CD4-positive, alpha-beta memory T cell (primary cell): ENCODE measurements around the gene HYAL1. TPM values are rescaled to one million over a fixed set of nuclear protein-coding genes. Genes with fewer than 3 reads are reported as not detected.
"Not testable (repeated sequence)": the region's sequence is repeated elsewhere in the genome, so short reads cannot be mapped to it uniquely, and the experiment has no call there.

Experiments
- CTCF ChIA-PET: fragments of 350-600 bp; sonication (Branson Sonifier 250); formaldehyde crosslinking; loops from one replicate; lab custom pipeline; 2021; ENCODE audit warnings: inconsistent platforms; ENCODE audit not compliant: partially characterized antibody; lab: Charles Lee
- POLR2A ChIA-PET: fragments of 350-600 bp; sonication (Branson Sonifier 250); formaldehyde crosslinking; loops from one replicate; lab custom pipeline; 2021; ENCODE audit not compliant: partially characterized antibody; lab: Charles Lee
- DNase-seq, 5 donors: peaks; one replicate each; pipeline versions ENCODE4 v3.0.0 to v3.0.0-alpha.2; 2020 to 2022; ENCODE audit warnings: mixed read lengths in 1 of 5
- H3K27ac ChIP-seq: one replicate; pipeline ENCODE4 v1.7.0; 2013; ENCODE audit warnings: low read depth, low read length
- H3K27me3 ChIP-seq: 2 replicates; pipeline ENCODE4 v1.7.0; 2013; ENCODE audit warnings: mild to moderate bottlenecking, low read length, moderate library complexity; ENCODE audit not compliant: insufficient read depth
- H3K36me3 ChIP-seq: 2 replicates; pipeline ENCODE4 v1.7.0; 2013; ENCODE audit warnings: mild to moderate bottlenecking, low read length, moderate library complexity; ENCODE audit not compliant: insufficient read depth
- H3K4me1 ChIP-seq: 2 replicates; pipeline ENCODE4 v1.7.0; 2013; ENCODE audit warnings: mild to moderate bottlenecking, low read length, moderate library complexity; ENCODE audit not compliant: insufficient read depth
- H3K4me3 ChIP-seq, 2 donors: one replicate each; pipeline ENCODE4 v1.7.0; 2013; ENCODE audit warnings: low read length in 2 of 2, mild to moderate bottlenecking in 1 of 2
- H3K9me3 ChIP-seq, 2 donors: one replicate each; pipeline ENCODE4 v1.7.0; 2013; ENCODE audit warnings: low read length in 2 of 2, control low read depth in 1 of 2; ENCODE audit not compliant: control insufficient read depth in 1 of 2
- H3K27ac Mint-ChIP-seq, 7 donors: one replicate each; pipeline ENCODE4 v1.8.0; 2020 to 2021; ENCODE audit warnings: mixed read lengths in 7 of 7, mild to moderate bottlenecking in 6 of 7, inconsistent platforms in 3 of 7, moderate library complexity in 3 of 7
- H3K27me3 Mint-ChIP-seq, 2 donors: one replicate each; pipeline ENCODE4 v1.8.0; 2020 to 2021; ENCODE audit warnings: mixed read lengths in 2 of 2
- H3K36me3 Mint-ChIP-seq, 2 donors: one replicate each; pipeline ENCODE4 v1.8.0; 2020 to 2021; ENCODE audit warnings: mixed read lengths in 2 of 2, inconsistent platforms in 1 of 2, mild to moderate bottlenecking in 1 of 2
- H3K4me1 Mint-ChIP-seq, 4 donors: one replicate each; pipeline ENCODE4 v1.8.0; 2020 to 2021; ENCODE audit warnings: mixed read lengths in 4 of 4, mild to moderate bottlenecking in 1 of 4
- H3K4me3 Mint-ChIP-seq, 8 donors: one replicate each; pipeline ENCODE4 v1.8.0; 2020 to 2021; ENCODE audit warnings: mixed read lengths in 8 of 8, mild to moderate bottlenecking in 7 of 8, moderate library complexity in 6 of 8, inconsistent platforms in 3 of 8
- H3K9me3 Mint-ChIP-seq, 8 donors: one replicate each; pipeline ENCODE4 v1.8.0; 2020 to 2021; ENCODE audit warnings: mixed read lengths in 8 of 8, mild to moderate bottlenecking in 5 of 8, inconsistent platforms in 3 of 8, moderate library complexity in 1 of 8
- intact Hi-C: fragments of 100-400 bp; cut with micrococcal nuclease; formaldehyde crosslinking; loops from one replicate; pipeline ENCODE4 v1.15.1; 2023
- polyA plus RNA-seq, 2 donors: library from polyadenylated mRNA; unstranded; fragments of 300-500 nt; fragmentation: Illumina TruSeq; gene quantifications; one replicate each; pipeline ENCODE4 v1.2.3, GENCODE V29; 2021
- total RNA-seq, 2 experiments: library from RNA; stranded (reverse); gene quantifications; one replicate each; pipeline ENCODE4 v1.2.3, GENCODE V29; 2021

The HYAL1 gene
- total and polyA plus RNA-seq, 4 experiments from 2014 or later, result 0.09 to 0.50 (median 0.29) TPM

- ChIA-PET POLR2A (interaction anchor here (1.2 to 14.4 kb wide), 6 partner anchors 11 to 47 kb away, joined by 4 to 144 read pairs (median 18); partner anchors contain the start of genes CYB561D2, HYAL3, IFRD2 and NAA80), CTCF (interaction anchor here (0.6 to 2.4 kb wide), 6 partner anchors 11 to 900 kb away, joined by 3 to 5 read pairs (median 4); no protein-coding TSS in a partner anchor)
- no peak overlapping the region for H3K4me3 ChIP-seq
- H3K27ac Mint-ChIP-seq, result peak overlapping the region in 2 of 7 donors; percentile 64 to 70
- H3K36me3 Mint-ChIP-seq, result peaks cover 0 to 2% of the 10 kb centered on the region in 2 donors
- H3K4me3 Mint-ChIP-seq, result peak overlapping the region in 1 of 8 donors; percentile 54
- peak in 1 of 5 donors; percentile 29 for DNase-seq
- H3K36me3 ChIP-seq, result no peaks in the 10 kb centered on the region
- H3K9me3 ChIP-seq, result no peaks in the 10 kb centered on the region
- no peaks in the 10 kb centered on the region for H3K27me3 ChIP-seq
- peaks cover 23 to 54% (median 39%) of the 10 kb centered on the region in 4 donors for H3K4me1 Mint-ChIP-seq
- no peaks in the 10 kb centered on the region for H3K27me3 Mint-ChIP-seq
- peaks cover 49% of the 10 kb centered on the region for H3K4me1 ChIP-seq
- H3K9me3 Mint-ChIP-seq, result no peaks in the 10 kb centered on the region
- no peak overlapping the region for H3K27ac ChIP-seq
- intact Hi-C loops, result loop anchor here (5.0 kb wide), 1 partner anchor 846 kb away; the partner anchor contains the start of gene DAG1
These were observed 14.8 kb upstream of the HYAL1 start for GRCh38 chr3:50318163-50318562.

- ChIA-PET CTCF (interaction anchor here (0.9 to 1.2 kb wide), 4 partner anchors 10 to 29 kb away, joined by 3 to 5 read pairs (median 4); partner anchors contain the start of genes HYAL3, NAA80 and RASSF1), POLR2A (interaction anchor here (1.0 to 14.4 kb wide), 7 partner anchors 12 to 81 kb away, joined by 4 to 144 read pairs (median 8); partner anchors contain the start of genes CYB561D2, GNAI2, HYAL3 and NAA80)
- Mint-ChIP-seq H3K27me3 (no peaks in the 10 kb centered on the region), H3K9me3 (no peaks in the 10 kb centered on the region), H3K36me3 (peaks cover 0 to 2% of the 10 kb centered on the region in 2 donors), H3K27ac (peak overlapping the region; percentile 79 to 99 (median 94)), H3K4me1 (peaks cover 22 to 52% (median 38%) of the 10 kb centered on the region in 4 donors), H3K4me3 (peak overlapping the region in 4 of 8 donors; percentile 76 to 92 (median 88))
- peak in 1 of 5 donors; percentile 17 for DNase-seq
- intact Hi-C loops, result loop anchor here (5.0 kb wide), 1 partner anchor 845 kb away; the partner anchor contains the start of gene DAG1
- Histone ChIP-seq H3K36me3 (no peaks in the 10 kb centered on the region), H3K4me1 (peaks cover 46% of the 10 kb centered on the region), H3K27ac (peak overlapping the region; percentile 49), H3K9me3 (no peaks in the 10 kb centered on the region), H3K27me3 (no peaks in the 10 kb centered on the region), H3K4me3 (no peak overlapping the region)
These were observed 13.9 kb upstream of the HYAL1 start for GRCh38 chr3:50317300-50317699.

GRCh38 chr3:50316657-50317242 is 13.4 kb upstream of the HYAL1 start:
- Mint-ChIP-seq H3K4me3 (peak overlapping the region; percentile 74 to 92 (median 86)), H3K27ac (peak overlapping the region; percentile 79 to 99 (median 94)), H3K9me3 (no peaks in the 10 kb centered on the region), H3K4me1 (peaks cover 22 to 52% (median 37%) of the 10 kb centered on the region in 4 donors), H3K27me3 (no peaks in the 10 kb centered on the region), H3K36me3 (peaks cover 0 to 2% of the 10 kb centered on the region in 2 donors)
- Histone ChIP-seq H3K27ac (peak overlapping the region; percentile 49), H3K4me1 (peaks cover 41% of the 10 kb centered on the region), H3K4me3 (peak overlapping the region in 1 of 2 donors; percentile 7), H3K27me3 (no peaks in the 10 kb centered on the region), H3K36me3 (no peaks in the 10 kb centered on the region), H3K9me3 (no peaks in the 10 kb centered on the region)
- ChIA-PET CTCF (interaction anchor here (1.0 to 4.4 kb wide), 4 partner anchors 9 to 24 kb away, joined by 3 to 21 read pairs (median 4); partner anchors contain the start of genes HYAL3, NAA80 and RASSF1), POLR2A (interaction anchor here (1.0 to 14.4 kb wide), 7 partner anchors 12 to 81 kb away, joined by 4 to 144 read pairs (median 8); partner anchors contain the start of genes CYB561D2, GNAI2, HYAL3 and NAA80)
- peak; percentile 62 to 92 (median 72) for DNase-seq
- intact Hi-C loops, result loop anchor here (1.0 to 5.0 kb wide), 2 partner anchors 12 to 844 kb away; partner anchors contain the start of genes DAG1 and TUSC2

- ChIA-PET CTCF (interaction anchor here (0.8 to 4.4 kb wide), 6 partner anchors 9 to 68 kb away, joined by 3 to 21 read pairs (median 4); partner anchors contain the start of genes HYAL3, NAA80 and TUSC2), POLR2A (interaction anchor here (0.8 to 14.4 kb wide), 9 partner anchors 8 to 78 kb away, joined by 3 to 144 read pairs (median 6); partner anchors contain the start of genes HYAL2, HYAL3, IFRD2 and NAA80)
- Histone ChIP-seq H3K27ac (no peak overlapping the region), H3K36me3 (no peaks in the 10 kb centered on the region), H3K9me3 (no peaks in the 10 kb centered on the region), H3K4me3 (no peak overlapping the region), H3K27me3 (no peaks in the 10 kb centered on the region), H3K4me1 (peaks cover 31% of the 10 kb centered on the region)
- Mint-ChIP-seq H3K27me3 (no peaks in the 10 kb centered on the region), H3K9me3 (no peaks in the 10 kb centered on the region), H3K4me1 (peaks cover 15 to 42% (median 27%) of the 10 kb centered on the region in 4 donors), H3K4me3 (no peak overlapping the region), H3K27ac (peak overlapping the region in 3 of 7 donors; percentile 66 to 85 (median 75)), H3K36me3 (peaks cover 0 to 2% of the 10 kb centered on the region in 2 donors)
- DNase-seq, result peak in 1 of 5 donors; percentile 7
- intact Hi-C loops, result loop anchor here (5.0 kb wide), 1 partner anchor 843 kb away; the partner anchor contains the start of gene DAG1
These were observed 11.4 kb upstream of the HYAL1 start for GRCh38 chr3:50314816-50315215.

- H3K27ac Mint-ChIP-seq, result peak overlapping the region in 5 of 7 donors; percentile 29 to 86 (median 60)
- peaks cover 14 to 37% (median 25%) of the 10 kb centered on the region in 4 donors for H3K4me1 Mint-ChIP-seq
- POLR2A ChIA-PET, result interaction anchor here (1.1 to 14.4 kb wide), 7 partner anchors 8 to 78 kb away, joined by 3 to 144 read pairs (median 6); partner anchors contain the start of genes HYAL2, HYAL3, IFRD2 and NAA80
These were observed 11.0 kb upstream of the HYAL1 start for GRCh38 chr3:50314342-50314741.

GRCh38 chr3:50312041-50312440 is 8.7 kb upstream of the HYAL1 start:
- CTCF ChIA-PET, POLR2A ChIA-PET, H3K27me3 Mint-ChIP-seq, H3K9me3 ChIP-seq, H3K4me3 Mint-ChIP-seq, H3K4me3 ChIP-seq, intact Hi-C loops, H3K27ac Mint-ChIP-seq, H3K9me3 Mint-ChIP-seq, H3K36me3 Mint-ChIP-seq, H3K27ac ChIP-seq, H3K36me3 ChIP-seq, H3K27me3 ChIP-seq: not testable (repeated sequence)
- H3K4me1 Mint-ChIP-seq, result peaks cover 12 to 17% (median 14%) of the 10 kb centered on the region in 4 donors
- peaks cover 16% of the 10 kb centered on the region for H3K4me1 ChIP-seq
- peak in 1 of 5 donors; percentile 8 for DNase-seq

More at GRCh38 chr3:50314342-50314741, 11.0 kb upstream of the HYAL1 start:
- H3K9me3 Mint-ChIP-seq, result no peaks in the 10 kb centered on the region
- Histone ChIP-seq H3K27ac (no peak overlapping the region), H3K9me3 (no peaks in the 10 kb centered on the region), H3K4me3 (no peak overlapping the region), H3K4me1 (peaks cover 28% of the 10 kb centered on the region), H3K36me3 (no peaks in the 10 kb centered on the region), H3K27me3 (no peaks in the 10 kb centered on the region)
- CTCF ChIA-PET, result interaction anchor here (1.1 to 4.4 kb wide), 4 partner anchors 14 to 68 kb away, joined by 3 to 21 read pairs (median 5); partner anchors contain the start of genes HYAL3, NAA80 and TUSC2
- no peak for DNase-seq
- H3K4me3 Mint-ChIP-seq, result no peak overlapping the region
- H3K36me3 Mint-ChIP-seq, result peaks cover 0 to 2% of the 10 kb centered on the region in 2 donors
- intact Hi-C loops, result no loop called here
- H3K27me3 Mint-ChIP-seq, result no peaks in the 10 kb centered on the region
